Small intestine (tissue), 7 donors: ENCODE measurements around the gene ZNF44. TPM values are rescaled to one million over a fixed set of nuclear protein-coding genes. Genes with fewer than 3 reads are reported as not detected.

Experiments
- DNase-seq, 2 donors: peaks; one replicate each; pipeline versions ENCODE4 v3.0.0 to v3.0.0-alpha.2; 2013
- FAIRE-seq: peaks from 2 replicates; lab custom pipeline; 2012; peaks lifted over from hg19 to GRCh38; lab: Jason Lieb, UNC
- H3K27ac ChIP-seq, 3 donors: one replicate each; pipeline ENCODE4 v1.5.1; 2013; ENCODE audit warnings: low read length in 2 of 3, mild to moderate bottlenecking in 2 of 3, control low read depth in 1 of 3, inconsistent platforms in 1 of 3, low read depth in 1 of 3, moderate library complexity in 1 of 3
- H3K27me3 ChIP-seq, 3 donors: one replicate each; pipeline ENCODE4 v1.6.1; 2013; ENCODE audit warnings: low read length in 3 of 3, inconsistent platforms in 1 of 3; ENCODE audit not compliant: control insufficient read depth in 3 of 3, insufficient read depth in 3 of 3
- H3K36me3 ChIP-seq, 3 donors: one replicate each; pipeline ENCODE4 v1.6.1; 2013; ENCODE audit warnings: low read length in 3 of 3, inconsistent platforms in 1 of 3, low read depth in 1 of 3, mild to moderate bottlenecking in 1 of 3, moderate library complexity in 1 of 3; ENCODE audit not compliant: control insufficient read depth in 3 of 3, insufficient read depth in 2 of 3
- H3K4me1 ChIP-seq, 3 donors: one replicate each; pipeline ENCODE4 v1.6.1; 2013; ENCODE audit warnings: low read length in 2 of 3, inconsistent platforms in 1 of 3, low read depth in 1 of 3, mild to moderate bottlenecking in 1 of 3, moderate library complexity in 1 of 3; ENCODE audit not compliant: control insufficient read depth in 3 of 3, insufficient read depth in 2 of 3
- H3K4me3 ChIP-seq, 3 donors: one replicate each; pipeline ENCODE4 v1.5.1; 2013; ENCODE audit warnings: low read length in 3 of 3, control low read depth in 1 of 3, inconsistent platforms in 1 of 3, low read depth in 1 of 3, mild to moderate bottlenecking in 1 of 3, moderate library complexity in 1 of 3
- H3K9me3 ChIP-seq, 2 donors: one replicate each; pipeline ENCODE4 v1.6.1; 2013; ENCODE audit warnings: low read depth in 1 of 2, low read length in 1 of 2; ENCODE audit not compliant: control insufficient read depth in 2 of 2, insufficient read depth in 1 of 2
- WGBS, 3 donors: extraction: QIAGEN DNeasy Blood & Tissue Kit; methylation state at CpG; one replicate each; pipeline ENCODE4 v1.1.7; 2013; 5-methylcytosine and 5-hydroxymethylcytosine counted together
- polyA plus RNA-seq, 4 donors: library from polyadenylated mRNA; stranded (reverse) in 3 of 4; unstranded in 1 of 4; fragments of 200-250 nt in 3 of 4; fragments of 120-200 nt in 1 of 4; gene quantifications; one replicate each; pipeline versions ENCODE4 v1.2.1 to v1.2.3, GENCODE V29; 2013
- donor health status: healthy with polysubstance abuse.
- donor health status: control.
- donor health status: control.
- donor health status: Bipolar disorder and iron deficiency.
- donor health status: healthy.

Gene ZNF44
- polyA plus RNA-seq, 4 donors = 6.4 to 15.6 (median 11.8) TPM

- Histone ChIP-seq H3K27me3 (no peaks in the 10 kb centered on the region), H3K9me3 (peaks cover 2 to 55% of the 10 kb centered on the region in 2 donors), H3K27ac (no peak overlapping the region), H3K36me3 (peaks cover 0 to 19% (median 7%) of the 10 kb centered on the region in 3 donors), H3K4me1 (no peaks in the 10 kb centered on the region), H3K4me3 (no peak overlapping the region)
- FAIRE-seq (no peak), DNase-seq (no peak)
- 86 to 95% (median 90%) methylated on average over 1 of the region's 1 CpG for WGBS, 3 donors
Observed at GRCh38 chr19:12222980-12223630, 71.6 kb downstream of the ZNF44 start.

Other genes starting within 250 kb of the ZNF44 start
- gene ZNF878, start 241.9 kb downstream of the ZNF44 start, polyA plus RNA-seq = under 1 TPM in 2 of 4 donors, not detected in 2; 0.15 to 0.50 TPM
- 10 to 100 TPM in 1 of 4 donors, 1 to 10 TPM in 3; 1.6 to 17.1 (median 2.4) TPM for gene ZNF844, start 230.2 kb downstream of the ZNF44 start, polyA plus RNA-seq
- 1 to 10 TPM; 2.4 to 7.0 (median 3.5) TPM for gene ZNF20, start 154.5 kb downstream of the ZNF44 start, polyA plus RNA-seq
- 1 to 10 TPM in 2 of 4 donors, not detected in 2; 1.3 to 4.8 TPM for gene ZNF625, start 138.1 kb downstream of the ZNF44 start, polyA plus RNA-seq
- 10 to 100 TPM in 1 of 4 donors, 1 to 10 TPM in 3; 2.7 to 11.1 (median 3.2) TPM for gene ZNF136, start 131.8 kb downstream of the ZNF44 start, polyA plus RNA-seq
- 1 to 10 TPM in 2 of 4 donors, under 1 TPM in 2; 0.54 to 4.1 (median 1.2) TPM for gene ZNF563, start 38.8 kb upstream of the ZNF44 start, polyA plus RNA-seq
- gene ZNF442, start 70.8 kb upstream of the ZNF44 start, polyA plus RNA-seq = 1 to 10 TPM in 2 of 4 donors, not detected in 2; 1.0 to 3.0 TPM
- gene ZNF799, start 106.4 kb upstream of the ZNF44 start, polyA plus RNA-seq = 1 to 10 TPM; 2.4 to 9.6 (median 5.4) TPM
- 1 to 10 TPM; 1.6 to 7.3 (median 2.4) TPM for gene ZNF443, start 146.1 kb upstream of the ZNF44 start, polyA plus RNA-seq
- gene ZNF709, start 189.9 kb upstream of the ZNF44 start, polyA plus RNA-seq = 1 to 10 TPM in 1 of 4 donors, under 1 TPM in 1, not detected in 2; 0.76 to 2.9 TPM